Measurements from ENCODE around the gene TPSD1. TPM values are rescaled to one million over a fixed set of nuclear protein-coding genes. Genes with fewer than 3 reads are reported as not detected.

Gene TPSD1
- total RNA-seq, 1 donor from 2014 or later: not detected

DNA sequence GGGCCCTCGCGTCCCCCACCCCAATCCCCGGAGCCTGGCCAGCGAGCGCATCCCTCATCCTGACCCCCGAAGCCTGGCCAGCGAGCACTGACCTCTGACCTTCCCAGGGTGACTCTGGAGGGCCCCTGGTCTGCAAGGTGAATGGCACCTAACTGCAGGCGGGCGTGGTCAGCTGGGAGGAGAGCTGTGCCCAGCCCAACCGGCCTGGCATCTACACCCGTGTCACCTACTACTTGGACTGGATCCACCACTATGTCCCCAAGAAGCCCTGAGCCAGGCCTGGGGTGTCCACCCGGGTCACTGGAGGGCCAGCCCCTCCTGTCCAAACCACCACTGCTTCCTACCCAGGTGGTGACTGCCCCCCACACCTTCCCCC lies 2.3 kb downstream of the TPSD1 start:
- TF ChIP-seq, protein P1, sequence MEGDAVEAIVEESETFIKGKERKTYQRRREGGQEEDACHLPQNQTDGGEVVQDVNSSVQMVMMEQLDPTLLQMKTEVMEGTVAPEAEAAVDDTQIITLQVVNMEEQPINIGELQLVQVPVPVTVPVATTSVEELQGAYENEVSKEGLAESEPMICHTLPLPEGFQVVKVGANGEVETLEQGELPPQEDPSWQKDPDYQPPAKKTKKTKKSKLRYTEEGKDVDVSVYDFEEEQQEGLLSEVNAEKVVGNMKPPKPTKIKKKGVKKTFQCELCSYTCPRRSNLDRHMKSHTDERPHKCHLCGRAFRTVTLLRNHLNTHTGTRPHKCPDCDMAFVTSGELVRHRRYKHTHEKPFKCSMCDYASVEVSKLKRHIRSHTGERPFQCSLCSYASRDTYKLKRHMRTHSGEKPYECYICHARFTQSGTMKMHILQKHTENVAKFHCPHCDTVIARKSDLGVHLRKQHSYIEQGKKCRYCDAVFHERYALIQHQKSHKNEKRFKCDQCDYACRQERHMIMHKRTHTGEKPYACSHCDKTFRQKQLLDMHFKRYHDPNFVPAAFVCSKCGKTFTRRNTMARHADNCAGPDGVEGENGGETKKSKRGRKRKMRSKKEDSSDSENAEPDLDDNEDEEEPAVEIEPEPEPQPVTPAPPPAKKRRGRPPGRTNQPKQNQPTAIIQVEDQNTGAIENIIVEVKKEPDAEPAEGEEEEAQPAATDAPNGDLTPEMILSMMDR (IDR thresholded peaks at IDR 0.05; ENCODE audit: insufficient read depth, low read length, poor library complexity, severe bottlenecking): no peak
- no peak overlapping the region for H3K4me3 ChIP-seq (ENCODE audit: low read depth, low read length)
- no peak for DNase-seq (ENCODE audit: low read depth)
- no peaks in the 10 kb centered on the region for H3K36me3 ChIP-seq (ENCODE audit: control insufficient read depth, insufficient read depth, low read length)
- peaks cover 45% of the 10 kb centered on the region for H3K27me3 ChIP-seq (ENCODE audit: control insufficient read depth, insufficient read depth, low read length)

DNA sequence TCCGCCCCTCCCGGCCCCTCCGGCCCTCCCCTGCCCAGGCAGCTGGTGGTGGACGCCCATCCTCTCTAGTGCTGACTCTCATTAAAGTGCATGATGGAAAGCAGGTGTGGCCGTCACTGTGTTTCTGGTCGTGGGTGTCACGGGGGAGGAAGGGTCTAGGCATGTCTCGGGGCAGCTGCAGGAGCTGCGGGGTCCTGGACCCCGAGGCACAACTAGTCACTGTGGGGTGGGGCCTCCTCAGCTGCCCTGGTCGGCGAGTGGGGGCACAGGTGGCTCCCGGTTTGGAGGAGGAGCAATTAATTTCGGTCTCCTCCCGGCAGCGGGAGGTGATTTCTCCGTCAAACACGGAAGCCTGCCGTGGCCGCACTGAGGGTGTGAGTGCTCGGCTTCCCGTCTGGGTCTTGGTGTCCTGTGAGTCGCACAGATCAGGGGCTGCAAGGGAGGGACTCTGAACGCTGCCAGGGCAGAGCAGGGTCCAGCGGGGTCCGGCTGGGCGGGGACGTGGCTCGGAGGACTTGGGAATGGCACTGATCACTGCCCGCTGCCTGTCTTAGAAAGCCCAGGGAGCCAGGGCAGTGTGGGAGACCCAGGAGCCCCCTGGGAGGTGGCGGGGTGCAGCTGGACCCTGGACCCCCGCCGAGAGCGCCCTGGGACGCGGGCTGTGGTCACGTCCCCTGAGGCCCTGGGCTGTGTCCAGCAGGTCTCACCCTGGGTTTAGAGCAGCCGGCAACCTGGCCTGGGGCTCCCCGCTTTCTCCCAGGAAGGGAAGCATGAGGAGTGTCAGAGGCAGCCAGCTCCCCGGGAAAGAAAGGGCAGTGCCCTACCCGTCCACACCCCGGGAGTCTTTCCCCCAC lies 3.3 kb downstream of the TPSD1 start:
- peaks cover 48% of the 10 kb centered on the region for H3K27me3 ChIP-seq (ENCODE audit: control insufficient read depth, insufficient read depth, low read length)
- no peak for DNase-seq (ENCODE audit: low read depth)
- TF ChIP-seq, protein P1 (IDR thresholded peaks at IDR 0.05; ENCODE audit: insufficient read depth, low read length, poor library complexity, severe bottlenecking): no peak
- no peaks in the 10 kb centered on the region for H3K36me3 ChIP-seq (ENCODE audit: control insufficient read depth, insufficient read depth, low read length)
- no peak overlapping the region for H3K4me3 ChIP-seq (ENCODE audit: low read depth, low read length)

DNA sequence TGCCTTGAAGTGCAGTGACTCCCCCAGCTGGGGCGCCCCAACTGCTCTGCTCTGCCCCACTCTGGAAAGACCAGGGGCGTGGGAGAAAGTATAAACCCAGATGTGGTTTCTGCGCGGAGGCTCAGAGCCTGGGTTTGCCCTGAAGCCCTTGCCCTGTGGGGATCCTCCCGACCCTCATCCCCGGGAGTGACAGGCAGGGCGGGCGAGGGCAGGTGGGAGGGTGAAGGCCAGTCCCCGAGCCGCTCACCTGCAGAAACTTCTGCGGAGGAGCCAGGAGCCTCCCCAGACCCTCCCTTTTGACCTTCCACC lies 3.8 kb downstream of the TPSD1 start:
- Histone ChIP-seq H3K36me3 (ENCODE audit: control insufficient read depth, insufficient read depth, low read length) (no peaks in the 10 kb centered on the region), H3K27me3 (ENCODE audit: control insufficient read depth, insufficient read depth, low read length) (peaks cover 48% of the 10 kb centered on the region), H3K4me3 (ENCODE audit: low read depth, low read length) (no peak overlapping the region)
- no peak for DNase-seq (ENCODE audit: low read depth)
- TF ChIP-seq, protein P1 (IDR thresholded peaks at IDR 0.05; ENCODE audit: insufficient read depth, low read length, poor library complexity, severe bottlenecking): no peak

DNA sequence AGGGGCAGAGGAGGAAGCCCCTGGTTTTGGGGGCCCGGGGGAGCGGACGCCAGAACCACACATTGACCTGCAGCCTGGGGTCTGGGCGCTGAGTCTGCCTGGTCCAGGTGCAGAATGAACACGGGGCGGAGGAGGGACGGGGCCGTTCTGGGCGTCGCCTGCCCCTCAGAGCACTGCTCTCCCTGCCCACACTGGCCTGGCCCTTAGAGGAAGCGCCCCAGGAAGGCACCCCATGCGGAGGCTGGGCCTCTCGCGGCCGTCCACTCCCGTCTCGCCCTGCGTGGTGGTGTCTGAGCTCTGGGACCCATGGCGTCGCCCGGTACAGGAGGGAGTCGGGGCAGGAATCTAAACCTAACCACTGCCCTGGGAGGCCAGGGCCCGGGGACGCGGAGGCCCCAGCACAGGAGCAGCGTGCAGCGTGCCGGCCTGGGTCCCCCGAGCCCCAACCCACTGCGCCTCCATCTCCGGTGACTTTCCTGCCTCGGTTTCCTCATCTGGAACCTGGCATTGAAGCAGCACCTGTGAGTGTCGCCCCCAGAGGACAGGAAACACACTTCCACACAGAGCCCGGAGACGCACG lies 4.3 kb downstream of the TPSD1 start:
- Histone ChIP-seq H3K27me3 (ENCODE audit: control insufficient read depth, insufficient read depth, low read length) (peaks cover 48% of the 10 kb centered on the region), H3K36me3 (ENCODE audit: control insufficient read depth, insufficient read depth, low read length) (no peaks in the 10 kb centered on the region), H3K4me3 (ENCODE audit: low read depth, low read length) (no peak overlapping the region)
- TF ChIP-seq, protein P1 (IDR thresholded peaks at IDR 0.05; ENCODE audit: insufficient read depth, low read length, poor library complexity, severe bottlenecking): no peak
- DNase-seq (ENCODE audit: low read depth): no peak

DNA sequence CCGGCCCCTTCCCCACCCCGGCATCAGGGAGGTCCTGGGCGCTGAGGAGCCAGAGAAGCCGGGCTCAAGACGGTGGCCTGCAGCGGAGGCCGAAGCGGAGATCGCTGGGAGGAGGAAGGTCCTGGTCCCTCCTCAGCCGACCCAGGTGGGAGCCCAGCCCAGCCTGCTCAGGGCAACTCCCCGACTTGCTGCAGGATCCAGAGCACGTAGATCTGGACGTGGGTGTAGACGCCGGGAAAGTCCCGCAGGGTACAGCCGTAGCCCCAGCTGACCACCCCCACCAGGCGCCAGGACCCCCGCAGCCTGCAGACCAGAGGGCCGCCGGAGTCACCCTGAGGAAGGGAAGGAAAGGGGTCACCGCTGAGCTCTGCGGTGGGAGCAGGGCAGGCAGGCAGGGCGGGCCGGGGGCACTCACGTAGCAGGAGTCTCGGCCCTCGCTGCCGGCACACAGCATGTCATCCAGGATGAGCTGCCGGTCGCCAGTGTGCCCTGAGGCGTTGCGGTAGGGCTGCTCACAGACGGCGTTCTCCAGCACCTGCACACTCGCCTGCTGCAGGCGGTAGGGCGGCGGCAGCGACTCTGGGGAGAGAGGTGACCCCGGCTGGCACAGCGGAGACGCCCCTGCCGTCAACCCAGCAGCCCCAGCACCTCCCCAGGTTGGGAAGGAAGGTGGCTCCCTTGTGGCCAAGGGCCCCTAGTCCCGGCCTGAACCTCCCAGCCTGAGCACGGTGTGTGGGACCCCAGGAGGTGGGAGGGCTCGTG lies 5.4 kb downstream of the TPSD1 start:
- no peak for DNase-seq (ENCODE audit: low read depth)
- H3K36me3 ChIP-seq (ENCODE audit: control insufficient read depth, insufficient read depth, low read length): no peaks in the 10 kb centered on the region
- TF ChIP-seq, protein P1 (IDR thresholded peaks at IDR 0.05; ENCODE audit: insufficient read depth, low read length, poor library complexity, severe bottlenecking): no peak
- peaks cover 48% of the 10 kb centered on the region for H3K27me3 ChIP-seq (ENCODE audit: control insufficient read depth, insufficient read depth, low read length)
- H3K4me3 ChIP-seq (ENCODE audit: low read depth, low read length): no peak overlapping the region

Measured in kidney epithelial cell (primary cell).